AG09309 (cell line): ENCODE measurements around the gene CBX3.
"Not testable (repeated sequence)": the region's sequence is repeated elsewhere in the genome, so short reads cannot be mapped to it uniquely, and the experiment has no call there.

Experiments used
- DNase-seq: peaks from one replicate; pipeline ENCODE4 v3.0.0-alpha.2; 2010; ENCODE audit warnings: low read depth
- H3K4me3 ChIP-seq: 2 replicates; pipeline ENCODE4 v1.5.1; 2011; ENCODE audit warnings: mild to moderate bottlenecking, low read depth, low read length, moderate library complexity; ENCODE audit not compliant: control insufficient read depth
- CTCF ChIP-seq: IDR thresholded peaks from 2 replicates; pipeline ENCODE4 v1.5.1; 2011; ENCODE audit warnings: mild to moderate bottlenecking, low read depth, low read length, inconsistent platforms; ENCODE audit not compliant: insufficient read depth, control insufficient read depth; ENCODE audit errors: missing control alignments

CBX3 gene

GRCh38 chr7:26191974-26192479, 9.5 kb upstream of the CBX3 start:
- H3K4me3 ChIP-seq, result no peak overlapping the region
- TF ChIP-seq CTCF, result no peak
- no peak for DNase-seq

GRCh38 chr7:26192485-26193087, 9.0 kb upstream of the CBX3 start:
- H3K4me3 ChIP-seq, result no peak overlapping the region
- DNase-seq, result no peak
- TF ChIP-seq CTCF, result no peak

GRCh38 chr7:26193432-26194207, 7.9 kb upstream of the CBX3 start:
- TF ChIP-seq CTCF, result no peak
- no peak overlapping the region for H3K4me3 ChIP-seq

GRCh38 chr7:26194764-26195163, 6.8 kb upstream of the CBX3 start:
- DNase-seq, H3K4me3 ChIP-seq: not testable (repeated sequence)

More at GRCh38 chr7:26193432-26194207, 7.9 kb upstream of the CBX3 start:
- DNase-seq, result no peak

GRCh38 chr7:26195182-26195581, 6.4 kb upstream of the CBX3 start:
- no peak overlapping the region for H3K4me3 ChIP-seq
- no peak for TF ChIP-seq CTCF
- DNase-seq, result no peak

- TF ChIP-seq CTCF, result no peak
These were observed 5.5 kb upstream of the CBX3 start for GRCh38 chr7:26195867-26196657.

More at GRCh38 chr7:26195867-26196657, 5.5 kb upstream of the CBX3 start:
- H3K4me3 ChIP-seq, result no peak overlapping the region
- no peak for DNase-seq
